Measurements from ENCODE around the gene STK17B. TPM values are rescaled to one million over a fixed set of nuclear protein-coding genes. Genes with fewer than 3 reads are reported as not detected.
"Not testable (repeated sequence)": the region's sequence is repeated elsewhere in the genome, so short reads cannot be mapped to it uniquely, and the experiment has no call there.

STK17B gene
- total RNA-seq, 1 donor from 2014 or later: 29.7 TPM

DNA sequence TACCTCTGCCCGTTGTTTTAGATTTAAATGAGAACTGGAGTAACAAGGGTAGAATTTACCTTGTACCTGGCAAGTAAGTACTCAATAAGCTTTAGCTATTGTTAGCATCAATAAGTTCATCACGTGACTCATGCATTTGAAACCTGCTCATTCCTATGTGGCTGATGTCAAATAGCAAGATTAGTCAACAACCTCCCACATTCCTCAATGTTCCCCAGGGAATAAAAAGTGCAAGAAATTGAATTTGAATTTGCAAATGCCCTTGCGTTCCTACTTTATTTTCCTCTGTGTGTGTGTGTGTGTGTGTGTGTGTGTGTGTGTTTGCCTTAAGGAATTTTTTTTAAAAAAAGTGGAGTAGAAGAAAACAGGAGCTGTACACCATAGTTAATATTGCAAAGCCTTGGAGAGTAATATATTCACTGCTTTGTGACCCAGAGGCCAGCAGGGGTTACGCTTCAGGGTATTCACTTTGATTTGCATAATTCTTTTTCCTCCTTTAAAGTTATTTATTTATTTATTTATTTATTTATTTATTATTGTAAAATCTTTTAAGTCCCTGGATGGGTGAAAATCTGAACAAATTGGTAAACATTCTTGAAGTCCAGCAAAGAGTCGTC is 58.9 kb downstream of the STK17B start:
- DNase-seq (ENCODE audit: low spot score): no peak

DNA sequence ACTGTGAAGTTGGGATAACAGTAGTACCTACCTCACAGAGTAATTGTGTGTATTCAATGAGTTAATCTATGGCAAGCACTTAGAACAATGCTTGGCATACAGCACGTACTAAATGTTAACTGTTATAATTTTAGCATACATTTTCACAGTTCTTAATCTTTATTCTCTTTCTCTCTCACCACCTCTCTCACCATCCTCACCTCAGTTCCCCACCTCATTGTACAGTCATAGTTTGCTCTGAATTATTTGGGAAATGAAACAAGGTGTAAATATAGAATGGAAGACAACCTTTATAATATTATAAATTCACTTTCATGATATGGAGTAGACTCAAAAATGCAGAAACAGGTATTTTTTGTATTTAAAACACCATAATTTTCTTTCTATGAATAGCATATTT is 62.8 kb downstream of the STK17B start:
- no peak for DNase-seq (ENCODE audit: low spot score)

DNA sequence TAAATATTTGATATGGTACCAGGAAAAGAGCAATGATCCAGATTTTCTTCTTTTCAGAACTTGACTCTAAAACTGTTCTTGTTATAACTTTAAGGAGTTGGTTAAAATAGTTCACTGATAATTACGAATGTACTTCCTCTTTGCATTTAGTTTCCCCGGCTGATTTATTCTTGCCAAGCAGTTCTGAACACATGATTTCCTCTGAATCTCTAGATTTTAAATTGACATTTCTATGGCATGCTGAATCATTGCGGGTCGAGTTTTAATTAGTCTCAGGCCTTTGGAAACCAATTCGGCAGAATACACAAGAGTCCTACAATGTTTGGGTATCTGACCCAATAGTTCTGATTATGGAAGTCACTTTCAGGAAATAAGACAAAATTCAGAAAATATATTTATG is 65.4 kb downstream of the STK17B start:
- DNase-seq (ENCODE audit: low spot score): no peak

DNA sequence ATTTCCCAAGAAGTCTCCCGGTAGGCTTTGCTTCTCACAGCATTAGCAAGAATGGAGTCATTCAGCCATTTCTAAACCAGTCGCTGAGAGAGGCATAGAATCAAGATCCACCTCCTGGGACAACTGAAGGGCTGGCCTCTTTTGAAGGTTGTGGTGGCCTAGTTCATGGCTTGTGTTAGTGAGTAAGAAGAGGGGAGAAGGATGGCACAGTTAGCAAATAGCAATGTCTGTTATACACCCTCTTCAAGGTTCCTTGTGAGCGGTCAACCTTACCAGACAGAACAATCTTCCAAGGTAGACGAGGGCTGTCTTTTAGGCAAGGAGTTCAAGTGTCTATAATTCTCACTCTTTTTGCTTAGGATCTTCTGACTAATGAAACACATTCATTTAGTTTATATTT is 67.3 kb downstream of the STK17B start:
- DNase-seq (ENCODE audit: low spot score): no peak

DNA sequence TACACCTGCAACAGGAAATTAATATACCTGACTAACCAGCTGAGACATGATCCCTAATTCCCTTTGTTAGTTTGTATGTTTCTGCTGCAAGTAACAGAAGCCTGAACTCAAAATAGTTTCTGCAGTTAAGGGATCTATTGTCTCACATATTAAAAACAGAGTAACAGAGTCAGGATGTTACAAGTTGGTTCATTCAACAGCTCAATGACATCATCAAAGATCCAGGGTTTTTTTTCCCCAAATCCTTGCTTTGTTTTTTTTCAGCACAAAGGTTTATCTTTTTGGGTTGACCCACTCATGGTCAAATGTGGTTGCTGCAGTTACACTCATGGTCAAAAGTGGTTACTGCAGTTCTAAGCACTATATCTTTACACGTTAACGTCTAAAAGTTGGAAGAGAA is 67.8 kb downstream of the STK17B start:
- no peak for DNase-seq (ENCODE audit: low spot score)

DNA sequence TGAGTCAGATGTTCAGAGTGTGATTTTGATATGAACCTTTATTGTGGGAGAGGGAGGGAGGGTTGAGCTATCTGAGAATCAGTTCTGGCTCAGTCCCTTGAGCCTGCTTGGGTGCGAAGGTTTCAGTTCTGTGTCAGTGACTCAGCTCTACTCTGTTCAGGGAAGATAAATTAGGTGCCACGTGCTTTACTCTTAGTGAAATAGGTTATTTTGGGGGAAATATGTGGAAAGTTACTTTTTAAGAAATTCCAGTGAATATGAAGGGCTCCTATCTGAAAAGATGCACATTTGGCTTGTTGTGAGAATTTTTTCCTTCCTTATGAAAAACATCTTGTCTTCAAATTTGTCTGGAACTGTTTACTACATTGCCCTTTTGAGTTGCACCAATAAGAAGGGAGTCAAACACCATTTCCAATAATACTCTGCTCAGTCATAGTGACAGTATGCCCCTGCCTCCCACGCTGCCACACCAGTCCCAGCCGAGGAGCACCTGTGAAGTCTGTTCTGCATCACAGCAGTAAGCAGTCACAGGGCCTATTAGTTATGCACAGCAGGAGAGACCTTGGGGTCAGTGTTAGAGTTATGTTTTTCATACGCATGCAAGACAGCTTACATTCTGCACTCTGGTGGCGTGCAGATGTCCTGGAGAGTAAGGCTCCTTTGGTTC is 69.9 kb downstream of the STK17B start:
- DNase-seq (ENCODE audit: low spot score): no peak

DNA sequence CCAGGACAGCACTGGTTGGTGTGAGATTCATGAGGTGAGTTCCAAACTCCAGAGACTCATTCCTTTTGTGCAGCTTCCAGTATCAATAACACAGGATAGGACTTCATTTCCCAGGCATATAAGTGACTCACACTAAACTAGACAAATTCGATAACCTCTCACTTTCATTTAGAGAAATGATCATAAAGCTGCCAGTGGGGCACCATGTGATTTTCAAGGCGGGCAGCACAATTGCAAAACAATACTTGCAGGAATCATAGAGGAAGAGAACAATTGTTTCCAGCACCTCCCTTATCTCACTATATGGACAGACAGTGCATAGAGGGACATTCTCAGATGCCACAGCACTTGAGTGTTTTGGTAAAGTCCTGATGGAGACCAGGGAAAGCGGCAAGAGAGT is 71.5 kb downstream of the STK17B start:
- no peak for DNase-seq (ENCODE audit: low spot score)

DNA sequence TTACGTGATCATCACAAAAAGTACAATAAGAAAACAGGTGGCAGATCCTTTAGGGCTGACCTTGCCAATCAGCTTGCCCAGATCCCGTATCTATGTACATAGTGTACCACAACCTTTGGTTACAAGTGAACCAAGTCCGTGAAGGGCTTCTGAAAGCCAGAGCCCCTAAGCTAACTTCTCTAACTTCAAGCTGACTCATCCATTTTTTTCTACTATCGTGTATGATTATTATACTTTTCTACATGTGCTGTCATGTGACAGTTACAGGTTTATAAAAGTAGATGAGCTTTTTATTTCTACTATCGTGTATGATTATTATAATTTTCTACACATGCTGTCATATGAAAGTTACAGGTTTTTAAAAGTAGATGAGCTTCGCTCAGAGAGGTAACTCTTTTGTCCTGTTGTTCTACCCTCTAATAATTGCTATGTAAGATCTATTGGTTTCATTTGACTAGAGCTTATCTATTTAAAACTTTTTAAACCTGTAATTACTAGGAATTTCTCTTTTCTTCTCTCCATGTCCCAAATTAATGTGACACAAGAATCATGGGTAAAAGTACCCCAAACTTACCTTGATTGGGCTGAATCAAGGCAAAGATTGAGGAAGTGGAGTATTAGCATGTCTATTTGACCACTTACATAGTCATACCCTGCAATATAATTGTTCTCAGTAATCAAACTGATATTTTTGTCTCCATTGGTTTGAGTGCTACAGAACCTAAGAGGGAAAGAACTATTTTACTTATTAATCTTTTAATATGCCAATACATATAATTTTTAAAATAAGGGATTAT is 73.3 kb downstream of the STK17B start:
- no peak for DNase-seq (ENCODE audit: low spot score)

DNA sequence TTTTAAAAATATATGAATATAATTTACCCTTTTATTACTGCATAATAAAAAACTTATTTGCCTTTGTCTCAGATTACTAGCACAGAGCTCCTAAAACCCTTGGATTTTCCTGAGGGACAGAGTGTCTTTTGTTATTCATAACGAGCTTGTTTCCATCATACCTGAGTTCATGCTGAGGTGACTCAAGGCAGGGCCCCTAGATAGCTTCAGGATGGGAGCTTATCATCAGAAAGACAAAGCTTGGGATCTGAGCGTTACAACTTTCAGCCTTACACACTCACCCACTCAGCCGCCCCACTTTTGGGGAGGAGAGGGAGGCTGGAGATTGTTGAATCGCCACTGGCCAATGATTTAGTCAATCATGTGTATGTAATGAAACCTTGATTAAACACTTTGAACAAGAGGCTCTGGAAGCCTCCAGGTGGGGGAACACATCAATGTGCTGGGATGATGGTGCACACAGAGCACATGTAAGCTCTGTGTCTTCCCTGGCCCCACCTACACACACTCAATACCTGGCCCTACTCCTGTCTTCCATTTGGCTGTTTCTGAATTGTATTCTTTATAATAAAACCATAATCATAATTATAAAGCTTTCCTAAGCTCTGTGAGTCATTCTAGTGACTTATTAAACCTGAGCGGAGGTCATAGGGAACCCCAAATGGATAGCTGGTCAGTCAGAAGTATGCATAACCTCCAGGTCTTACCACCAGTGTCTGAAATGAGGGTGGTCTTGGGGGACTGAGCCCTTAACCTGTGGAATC is 74.2 kb downstream of the STK17B start:
- DNase-seq (ENCODE audit: low spot score): no peak

DNA sequence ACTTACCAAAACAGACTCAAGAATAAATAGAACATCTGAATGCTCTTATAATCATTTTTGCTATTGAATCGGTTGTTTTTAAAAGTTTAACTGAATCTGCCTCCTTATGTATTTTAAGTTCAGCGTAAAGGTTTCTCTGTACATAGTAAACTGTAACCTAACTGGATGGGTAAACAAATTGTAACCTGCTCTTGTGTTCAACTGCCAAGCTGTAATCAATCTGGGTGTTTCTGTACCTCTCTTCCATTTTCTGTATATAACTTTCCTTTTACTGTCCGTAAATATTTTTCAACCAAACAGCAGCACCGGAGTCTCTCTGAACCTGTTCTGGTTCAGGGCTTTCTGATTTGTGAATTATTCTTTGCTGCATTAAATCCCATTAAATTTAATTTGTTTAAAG is 75.1 kb downstream of the STK17B start:
- DNase-seq (ENCODE audit: low spot score): no peak

DNA sequence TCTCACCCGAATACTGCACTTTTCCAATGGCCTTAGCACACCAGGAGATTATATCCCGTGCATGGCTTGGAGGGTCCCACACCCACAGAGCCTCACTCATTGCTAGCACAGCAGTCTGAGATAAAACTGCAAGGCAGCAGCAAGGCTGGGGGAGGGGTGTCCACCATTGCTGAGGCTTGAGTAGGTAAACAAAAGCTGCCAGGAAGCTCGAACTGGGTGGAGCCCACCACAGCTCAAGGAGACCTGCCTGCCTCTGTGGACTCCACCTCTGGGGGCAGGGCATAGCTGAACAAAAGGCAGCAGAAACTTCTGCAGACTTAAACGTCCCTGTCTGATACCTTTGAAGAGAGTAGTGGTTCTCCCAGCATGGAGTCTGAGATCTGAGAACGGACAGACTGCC is 81.9 kb downstream of the STK17B start:
- DNase-seq (ENCODE audit: low spot score): not testable (repeated sequence)

DNA sequence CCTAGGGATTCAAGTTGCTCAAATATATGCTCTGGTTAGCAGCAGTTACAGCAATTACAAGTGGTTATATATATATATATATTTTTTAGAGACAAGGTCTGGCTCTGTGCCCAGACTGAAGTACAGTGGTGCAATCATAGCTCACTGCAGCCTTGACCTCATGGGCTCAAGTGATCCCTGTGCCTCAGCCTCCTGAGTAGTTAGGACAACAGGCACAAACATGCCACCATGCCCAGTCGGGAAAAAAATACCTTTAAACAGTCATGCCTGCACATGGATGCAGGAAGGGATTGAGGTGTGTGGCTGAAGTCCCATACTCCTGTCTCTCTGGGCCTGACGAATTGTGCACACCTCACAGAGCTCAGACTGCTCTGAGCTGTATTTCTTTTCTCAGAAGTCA is 83.2 kb downstream of the STK17B start:
- no peak for DNase-seq (ENCODE audit: low spot score)

DNA sequence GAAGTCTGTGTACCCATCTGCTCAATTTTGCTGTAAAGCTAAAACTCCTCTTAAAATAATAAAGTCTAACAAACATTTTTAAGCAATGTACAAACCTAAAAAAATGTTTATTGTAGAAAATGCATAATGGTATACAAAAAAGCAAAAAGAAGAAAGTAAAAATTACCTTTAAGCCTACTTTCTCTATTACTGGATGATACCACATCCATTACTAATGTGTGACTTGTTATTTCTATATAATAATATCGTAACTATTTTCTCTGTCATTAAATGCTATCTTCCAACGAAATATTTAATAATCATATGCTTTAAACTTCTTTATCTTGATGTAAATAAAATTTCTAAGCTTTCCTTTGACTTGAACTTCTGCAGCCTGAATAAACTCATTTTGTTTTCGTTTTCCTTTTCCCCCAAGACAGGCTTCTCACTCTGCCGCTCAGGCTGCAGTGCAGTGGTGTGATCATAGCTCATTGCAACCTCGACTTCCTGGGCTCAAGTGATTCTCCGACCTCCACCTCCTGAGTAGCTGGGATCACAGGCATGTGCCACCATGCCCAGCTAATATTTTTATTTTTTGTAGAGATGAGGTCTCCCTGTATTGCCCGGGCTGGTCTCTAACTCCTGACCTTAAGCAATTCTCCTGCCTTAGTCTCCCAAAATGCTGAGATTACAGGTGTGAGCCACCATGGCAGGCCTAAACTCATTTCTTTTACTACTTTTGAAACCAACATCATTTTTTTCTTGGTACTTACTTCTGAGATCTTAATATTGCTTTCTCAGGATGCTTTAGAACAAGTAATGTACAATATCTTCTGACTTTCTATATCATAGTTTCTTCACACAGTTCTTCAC is 84.6 kb downstream of the STK17B start:
- DNase-seq (ENCODE audit: low spot score): no peak

DNA sequence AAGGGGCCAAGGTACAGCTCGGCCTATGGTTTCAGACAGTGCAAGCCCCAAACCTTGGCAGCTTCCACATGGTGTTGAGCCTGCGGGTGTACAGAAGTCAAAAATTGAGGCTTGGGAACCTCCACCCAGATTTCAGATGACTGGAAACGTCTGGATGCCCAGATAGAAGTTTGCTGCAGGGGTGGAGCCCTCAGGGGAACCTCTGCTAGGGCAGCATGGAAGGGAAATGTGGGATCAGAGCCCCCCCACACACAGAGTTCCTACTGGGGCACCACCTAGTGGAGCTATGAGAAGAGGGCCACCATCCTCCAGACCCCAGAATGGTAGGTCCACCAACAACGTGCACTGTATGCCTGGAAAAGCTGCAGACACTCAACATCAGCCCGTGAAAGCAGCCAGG is 87.8 kb downstream of the STK17B start:
- no peak for DNase-seq (ENCODE audit: low spot score)

Other genes starting within 250 kb of the STK17B start
- gene DNAH7, start 102.7 kb downstream of the STK17B start, total RNA-seq: 5.5 TPM

Data from ureter (tissue), 1 donor.